H54 (cell line): ENCODE measurements around the gene PPAT.
A peak's percentile ranks its signal among the peaks of the same experiment; 100 is the strongest.
"Not testable (repeated sequence)": the region's sequence is repeated elsewhere in the genome, so short reads cannot be mapped to it uniquely, and the experiment has no call there.

Experiments
- DNase-seq: peaks from one replicate; pipeline ENCODE4 v3.0.0; 2011; ENCODE audit warnings: low spot score, mixed read lengths; ENCODE audit not compliant: insufficient read length
- FAIRE-seq: peaks from 3 replicates; lab custom pipeline; 2011; peaks lifted over from hg19 to GRCh38; lab: Jason Lieb, UNC
- POLR2A ChIP-seq: IDR thresholded peaks from 2 replicates; pipeline ENCODE4 v1.6.1; 2011; ENCODE audit warnings: low read depth, mild to moderate bottlenecking, low read length

Gene PPAT

GRCh38 chr4:56387023-56388001, 48.1 kb downstream of the PPAT start, which contains the start of gene AASDH:
AASDH (minus strand) TSS chr4:56387491; CDS start chr4:56384299, 3,192 bp downstream.
- DNase-seq (peak; percentile 55), FAIRE-seq (peak; percentile 67)
- peak; percentile 70 for TF ChIP-seq POLR2A

GRCh38 chr4:56386091-56386490, 49.3 kb downstream of the PPAT start:
- FAIRE-seq (no peak), DNase-seq (no peak)
- no peak for TF ChIP-seq POLR2A

- FAIRE-seq (no peak), DNase-seq (no peak)
- TF ChIP-seq POLR2A: no peak
These were observed 60.0 kb downstream of the PPAT start for GRCh38 chr4:56375458-56375857.

GRCh38 chr4:56374956-56375355, 60.5 kb downstream of the PPAT start:
- FAIRE-seq: no peak
- no peak for DNase-seq
- TF ChIP-seq POLR2A: no peak

DNA sequence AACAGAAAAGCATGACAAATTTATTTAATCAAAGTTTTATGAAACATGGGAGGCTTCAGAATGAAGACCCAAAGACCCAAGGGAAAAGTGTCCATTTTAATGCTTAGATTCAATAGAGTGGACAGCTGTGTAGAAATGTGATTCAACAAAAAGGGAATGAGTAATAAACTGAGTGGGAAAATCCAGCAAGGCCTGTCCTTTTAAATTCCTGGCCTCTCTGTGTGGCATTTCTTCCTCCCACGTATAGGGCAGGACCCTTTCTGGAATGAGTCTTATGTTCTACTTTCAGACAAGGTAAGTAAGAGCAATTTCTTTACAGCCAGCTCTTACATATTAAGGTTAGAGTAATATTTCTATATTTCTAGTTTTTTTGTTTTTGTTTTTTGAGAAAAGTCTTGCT, 62.6 kb downstream of the PPAT start:
- no peak for FAIRE-seq
- no peak for TF ChIP-seq POLR2A
- DNase-seq: no peak

DNA sequence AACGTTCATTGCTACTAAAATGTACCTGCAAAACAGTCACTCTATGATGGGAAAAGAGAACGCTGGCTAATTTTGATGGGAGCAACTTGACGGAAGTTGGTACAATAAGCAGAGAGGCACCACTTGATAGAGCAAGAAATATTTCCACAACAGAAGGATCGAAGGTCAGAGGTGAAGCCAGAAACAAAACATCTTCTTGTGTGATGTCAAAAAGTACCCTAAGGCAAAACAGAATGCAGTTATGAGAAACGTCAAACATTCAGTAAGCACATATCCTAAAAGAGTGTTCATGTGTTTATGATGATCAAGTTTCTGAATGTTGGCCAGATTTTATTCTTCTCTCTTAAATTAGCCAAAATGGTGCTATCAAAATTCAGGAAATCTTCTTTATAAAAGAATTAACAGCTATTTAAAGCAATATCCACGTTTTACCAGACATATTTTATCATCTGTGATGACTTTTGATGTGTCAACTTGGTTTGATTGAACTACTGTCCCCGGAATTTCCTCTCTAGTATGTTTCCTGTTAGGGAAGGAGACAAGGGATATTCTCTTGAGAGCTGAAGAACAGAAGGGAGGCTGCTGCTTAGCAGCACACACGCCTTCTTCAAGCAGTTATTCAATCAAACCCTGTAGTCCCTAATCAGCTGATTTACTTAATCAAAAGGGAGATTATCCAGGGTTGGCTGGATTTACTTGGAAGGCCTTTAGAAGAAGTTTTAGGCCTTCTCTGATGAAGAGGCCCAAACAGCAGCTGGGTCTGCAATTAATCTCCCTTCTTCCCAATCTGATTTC, 63.8 kb downstream of the PPAT start:
- no peak for TF ChIP-seq POLR2A
- FAIRE-seq (no peak), DNase-seq (no peak)

DNA sequence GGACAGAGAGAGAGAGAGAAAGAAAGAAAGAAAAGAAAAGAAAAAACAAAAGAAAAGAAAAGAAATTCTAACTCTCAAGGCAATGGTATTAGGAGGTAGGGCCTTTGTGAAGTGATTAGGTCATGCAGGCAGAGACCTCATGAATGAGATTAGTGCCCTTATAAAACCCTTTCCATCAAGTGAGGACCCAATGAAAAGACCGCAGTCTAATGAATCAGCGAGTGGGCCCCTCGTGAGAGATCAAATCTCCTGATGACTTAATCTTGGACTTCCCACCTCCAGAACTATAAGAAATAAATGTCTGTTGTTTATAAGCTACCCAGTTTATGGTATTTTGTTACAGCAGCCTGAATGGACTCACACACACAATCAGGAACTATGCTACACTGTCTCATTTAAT, 65.0 kb downstream of the PPAT start:
- FAIRE-seq (no peak), DNase-seq (no peak)
- no peak for TF ChIP-seq POLR2A

DNA sequence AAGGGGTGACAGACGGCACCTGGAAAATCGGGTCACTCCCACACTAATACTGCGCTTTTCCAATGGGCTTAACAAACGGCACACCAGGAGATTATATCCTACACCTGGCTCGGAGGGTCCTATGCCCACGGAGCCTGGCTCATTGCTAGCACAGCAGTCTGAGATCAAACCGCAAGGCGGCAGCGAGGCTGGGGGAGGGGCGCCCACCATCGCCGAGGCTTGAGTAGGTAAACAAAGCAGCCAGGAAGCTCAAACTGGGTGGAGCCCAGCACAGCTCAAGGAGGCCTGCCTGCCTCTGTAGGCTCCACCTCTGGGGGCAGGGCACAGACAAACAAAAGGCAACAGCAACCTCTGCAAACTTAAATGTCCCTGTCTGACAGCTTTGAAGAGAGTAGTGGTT, 72.4 kb downstream of the PPAT start:
- FAIRE-seq, DNase-seq: not testable (repeated sequence)

DNA sequence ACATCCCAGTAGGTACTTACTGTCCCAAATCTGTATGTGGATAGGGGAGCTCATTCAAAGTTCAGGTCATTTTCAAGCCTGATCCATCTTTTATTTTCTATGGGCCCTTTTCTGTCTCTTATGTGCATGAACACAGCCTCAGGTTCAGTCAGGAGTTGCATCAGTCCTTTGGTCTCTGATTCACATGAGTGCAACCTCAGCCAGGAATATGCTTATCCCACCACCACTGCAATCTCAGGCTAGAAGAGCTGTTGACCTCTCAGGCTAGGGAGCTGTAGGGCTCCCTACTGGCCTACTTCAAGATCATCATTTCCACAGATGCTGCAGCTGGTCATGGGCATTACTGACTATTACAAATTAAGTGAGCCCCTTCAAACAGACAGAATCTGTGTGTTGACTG, 75.3 kb downstream of the PPAT start:
- FAIRE-seq: no peak

GRCh38 chr4:56356650-56357049, 78.8 kb downstream of the PPAT start:
- FAIRE-seq (no peak), DNase-seq (no peak)
- no peak for TF ChIP-seq POLR2A

More for the DNA sequence above, 75.3 kb downstream of the PPAT start:
- TF ChIP-seq POLR2A: no peak
- DNase-seq: no peak

DNA sequence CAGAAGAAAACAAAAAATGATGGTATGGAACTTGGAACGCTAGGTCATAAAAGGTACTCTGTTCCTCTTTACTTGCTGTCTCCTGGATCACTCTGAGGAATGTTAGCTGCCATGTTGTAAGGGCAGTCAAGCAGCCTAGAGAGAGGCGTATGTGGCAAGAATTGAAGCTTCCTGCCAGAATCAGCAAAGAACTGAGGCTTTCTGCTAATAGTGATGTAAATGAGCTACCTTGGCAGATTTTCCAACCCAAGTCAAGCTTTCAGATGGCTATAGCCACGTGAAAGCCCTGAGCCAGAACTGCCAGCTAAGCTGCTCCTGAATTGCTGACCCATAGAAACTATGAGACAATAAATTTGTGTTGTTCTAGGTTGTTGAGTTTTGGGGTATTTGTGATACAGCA, 86.8 kb downstream of the PPAT start:
- DNase-seq: no peak
- TF ChIP-seq POLR2A: no peak
- FAIRE-seq: no peak

DNA sequence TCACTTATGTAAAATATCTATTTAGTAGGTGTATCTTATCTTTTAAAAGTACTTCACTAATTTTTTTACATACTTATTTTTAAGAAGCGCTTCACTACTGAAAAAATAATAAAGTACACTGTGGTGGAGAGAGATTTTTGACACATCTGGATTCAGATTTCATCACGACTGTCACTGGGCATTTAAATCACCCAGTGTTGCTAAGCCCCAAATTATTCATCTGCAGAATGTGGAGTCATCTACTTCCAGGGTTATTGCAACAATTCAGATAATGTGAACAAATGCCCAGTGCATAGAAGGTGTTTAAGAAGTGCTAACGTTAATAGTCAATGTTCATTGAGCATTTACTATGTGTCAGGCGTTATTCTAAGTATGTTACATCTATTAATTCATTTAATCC, 90.0 kb downstream of the PPAT start:
- FAIRE-seq: no peak
- no peak for DNase-seq
- TF ChIP-seq POLR2A: no peak
